PC-9 (cell line): ENCODE data around the gene ADARB2. TPM values are rescaled to one million over a fixed set of nuclear protein-coding genes. Genes with fewer than 3 reads are reported as not detected.

Experiments
- BruUV-seq: library from RNA; stranded (reverse); fragments of 400-500 nt; replicated peaks from 2 replicates; lab custom pipeline; 2021; lab: Mats Ljungman, UMichigan
- CTCF ChIA-PET: fragments of 300-600 bp; sonication (Branson Sonifier 250); formaldehyde crosslinking; loops from one replicate; lab custom pipeline; 2022; ENCODE audit warnings: antibody characterized with exemption; lab: Charles Lee
- POLR2A ChIA-PET: fragments of 300-600 bp; sonication (Branson Sonifier 250); formaldehyde crosslinking; loops from one replicate; lab custom pipeline; 2022; ENCODE audit warnings: antibody characterized with exemption; ENCODE audit not compliant: unreplicated experiment; lab: Charles Lee
- DNase-seq, 2 experiments: peaks; one replicate each; pipeline versions ENCODE4 v3.0.0 to v3.0.0-alpha.2; 2015 to 2022; ENCODE audit warnings: mixed read lengths in 1 of 2
- H2AFZ ChIP-seq: fragments of 200-600 bp; sonication (generic); 2 replicates; pipeline ENCODE4 v1.8.1; 2017; ENCODE audit warnings: antibody characterized with exemption
- H3F3A ChIP-seq: fragments of 200-600 bp; sonication (generic); 2 replicates; pipeline ENCODE4 v1.8.1; 2017; ENCODE audit warnings: antibody characterized with exemption, mild to moderate bottlenecking, low read depth; ENCODE audit not compliant: insufficient read depth
- H3K27ac ChIP-seq: fragments of 200-600 bp; sonication (generic); 2 replicates; pipeline ENCODE4 v1.6.1; 2016; ENCODE audit warnings: mixed run types
- H3K27me3 ChIP-seq: fragments of 200-600 bp; sonication (generic); 2 replicates; pipeline ENCODE4 v1.6.1; 2016; ENCODE audit warnings: low read depth, mixed run types; ENCODE audit not compliant: insufficient read depth
- H3K36me3 ChIP-seq: fragments of 200-600 bp; sonication (generic); 2 replicates; pipeline ENCODE4 v1.6.1; 2016; ENCODE audit warnings: low read depth, mixed run types
- H3K4me1 ChIP-seq: fragments of 200-600 bp; sonication (generic); replicated peaks from 2 replicates; pipeline ENCODE4 v1.6.1; 2016; ENCODE audit warnings: mixed run types; ENCODE audit not compliant: insufficient read depth
- H3K4me2 ChIP-seq: fragments of 200-600 bp; sonication (generic); 2 replicates; pipeline ENCODE4 v1.6.1; 2017; ENCODE audit warnings: mixed run types
- H3K4me3 ChIP-seq: fragments of 200-600 bp; sonication (generic); 2 replicates; pipeline ENCODE4 v1.6.1; 2016; ENCODE audit warnings: mixed run types
- H3K79me2 ChIP-seq: fragments of 200-600 bp; sonication (generic); 2 replicates; pipeline ENCODE4 v1.6.1; 2017; ENCODE audit warnings: low read depth, mixed run types
- H3K9me2 ChIP-seq: fragments of 200-600 bp; sonication (generic); 2 replicates; pipeline ENCODE4 v1.8.1; 2017; ENCODE audit warnings: mild to moderate bottlenecking; ENCODE audit not compliant: insufficient read depth
- H3K9me3 ChIP-seq: fragments of 200-600 bp; sonication (generic); 2 replicates; pipeline ENCODE4 v1.8.1; 2016; ENCODE audit warnings: low read depth; ENCODE audit not compliant: insufficient read depth
- H4K20me1 ChIP-seq: fragments of 200-600 bp; sonication (generic); 2 replicates; pipeline ENCODE4 v1.8.1; 2017; ENCODE audit not compliant: insufficient read depth
- CTCF ChIP-seq: fragments of 200-600 bp; sonication (generic); conservative IDR thresholded peaks from 2 replicates; pipeline ENCODE4 v1.6.1; 2017; ENCODE audit warnings: mixed run types, antibody characterized with exemption, mild to moderate bottlenecking, moderate library complexity
- EZH2 ChIP-seq: fragments of 200-600 bp; sonication (generic); IDR thresholded peaks from 2 replicates; pipeline ENCODE4 v1.8.0; 2017; ENCODE audit warnings: antibody characterized with exemption, low read depth
- intact Hi-C: fragments of 100-400 bp; cut with micrococcal nuclease; formaldehyde crosslinking; loops from one replicate; pipeline ENCODE4 v1.10.0; 2022; ENCODE audit not compliant: unreplicated experiment
- total RNA-seq: library from RNA; stranded (reverse); gene quantifications from 2 replicates; pipeline ENCODE4 v1.2.3, GENCODE V29; 2021

The ADARB2 gene
- total RNA-seq, 1 experiment from 2014 or later: not detected

GRCh38 chr10:1410032-1410431 lies 327.3 kb downstream of the ADARB2 start:
- Histone ChIP-seq H3K27me3 (peaks cover 81% of the 10 kb centered on the region), H3F3A (no peaks in the 10 kb centered on the region), H3K4me2 (no peak overlapping the region), H3K27ac (no peak overlapping the region), H2AFZ (no peak overlapping the region), H3K4me1 (no peaks in the 10 kb centered on the region), H3K4me3 (no peak overlapping the region), H3K36me3 (no peaks in the 10 kb centered on the region), H3K9me2 (no peaks in the 10 kb centered on the region), H4K20me1 (no peaks in the 10 kb centered on the region), H3K79me2 (no peaks in the 10 kb centered on the region), H3K9me3 (no peaks in the 10 kb centered on the region)
- ChIA-PET POLR2A (no interaction called here), CTCF (no interaction called here)
- no TSS peak for BruUV-seq
- intact Hi-C loops: no loop called here
- DNase-seq: no peak
- TF ChIP-seq EZH2 (no peak), CTCF (no peak)

- H3K4me1 ChIP-seq: no peaks in the 10 kb centered on the region
- H3K9me2 ChIP-seq: no peaks in the 10 kb centered on the region
- TF ChIP-seq CTCF (no peak), EZH2 (no peak)
- H3K4me2 ChIP-seq: no peak overlapping the region
- H3K27me3 ChIP-seq: peaks cover 88% of the 10 kb centered on the region
- no peak for DNase-seq
- H4K20me1 ChIP-seq: no peaks in the 10 kb centered on the region
- BruUV-seq: no TSS peak
- H3K36me3 ChIP-seq: no peaks in the 10 kb centered on the region
- intact Hi-C loops: no loop called here
- CTCF ChIA-PET: no interaction called here
- no peak overlapping the region for H2AFZ ChIP-seq
- H3K79me2 ChIP-seq: no peaks in the 10 kb centered on the region
- no peaks in the 10 kb centered on the region for H3F3A ChIP-seq
- no peak overlapping the region for H3K4me3 ChIP-seq
- POLR2A ChIA-PET: no interaction called here
- H3K9me3 ChIP-seq: no peaks in the 10 kb centered on the region
- H3K27ac ChIP-seq: no peak overlapping the region
These were observed 327.9 kb downstream of the ADARB2 start for GRCh38 chr10:1409392-1409791.

GRCh38 chr10:1408651-1409367 lies 328.5 kb downstream of the ADARB2 start:
- no TSS peak for BruUV-seq
- H3K9me3 ChIP-seq: no peaks in the 10 kb centered on the region
- H3K9me2 ChIP-seq: no peaks in the 10 kb centered on the region
- H3K4me1 ChIP-seq: no peaks in the 10 kb centered on the region
- H2AFZ ChIP-seq: no peak overlapping the region
- no peak overlapping the region for H3K27ac ChIP-seq
- H3K79me2 ChIP-seq: no peaks in the 10 kb centered on the region
- H4K20me1 ChIP-seq: no peaks in the 10 kb centered on the region
- intact Hi-C loops: no loop called here
- no peak overlapping the region for H3K4me3 ChIP-seq
- DNase-seq: no peak
- ChIA-PET POLR2A (no interaction called here), CTCF (no interaction called here)
- H3K36me3 ChIP-seq: no peaks in the 10 kb centered on the region
- peaks cover 88% of the 10 kb centered on the region for H3K27me3 ChIP-seq
- H3F3A ChIP-seq: no peaks in the 10 kb centered on the region
- H3K4me2 ChIP-seq: no peak overlapping the region
- TF ChIP-seq EZH2 (no peak), CTCF (no peak)
